ENCODE results near the gene ZNF618.

ZNF618 gene

DNA sequence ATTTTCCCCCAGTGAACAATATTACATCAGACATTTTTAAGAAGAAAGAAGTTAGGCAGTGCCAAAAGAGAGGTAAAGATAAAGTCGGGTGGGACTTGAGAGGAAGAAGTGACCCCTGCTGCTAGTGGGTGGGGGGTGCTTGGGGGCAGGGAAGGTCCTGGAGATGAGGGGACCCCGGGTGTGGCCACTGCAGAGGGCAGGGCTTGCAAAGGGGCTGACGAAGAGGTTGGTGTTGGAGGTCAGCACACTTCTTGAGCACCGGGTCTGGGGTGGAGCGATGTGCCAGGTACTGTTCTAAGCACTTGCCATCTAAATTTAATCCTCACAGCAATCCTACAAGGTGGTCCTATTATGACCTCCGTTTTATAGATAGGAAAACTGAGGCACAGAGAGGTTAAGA, 140.0 kb downstream of the ZNF618 start:
- Histone ChIP-seq H3K27me3 (ENCODE audit: insufficient read depth, low read length, poor library complexity, severe bottlenecking) (no peaks in the 10 kb centered on the region), H3K9ac (ENCODE audit: low read depth, low read length, poor library complexity, severe bottlenecking) (no peak overlapping the region), H4K20me1 (ENCODE audit: insufficient read depth, low read length, poor library complexity, severe bottlenecking) (no peaks in the 10 kb centered on the region), H3K79me2 (ENCODE audit: insufficient read depth, low read length) (no peaks in the 10 kb centered on the region), H3K4me3 (ENCODE audit: low read length, poor library complexity, severe bottlenecking) (no peak overlapping the region), H3F3A (ENCODE audit: low read depth) (no peaks in the 10 kb centered on the region), H3K36me3 (ENCODE audit: insufficient read depth, low read length) (peaks cover 55% of the 10 kb centered on the region; the same call in 1 of the 2 replicates), H3K4me1 (ENCODE audit: insufficient read depth, low read length, poor library complexity, severe bottlenecking) (no peaks in the 10 kb centered on the region), H3K9me3 (ENCODE audit: insufficient read depth, low read depth, low read length) (no peaks in the 10 kb centered on the region), H3K9me2 (replicated peaks; ENCODE audit: low read depth, low read length) (no peaks in the 10 kb centered on the region), H2AFZ (ENCODE audit: low read length) (no peak overlapping the region), H3K4me2 (ENCODE audit: low read depth, low read length, poor library complexity, severe bottlenecking) (no peak overlapping the region)
- TF ChIP-seq, protein P1, sequence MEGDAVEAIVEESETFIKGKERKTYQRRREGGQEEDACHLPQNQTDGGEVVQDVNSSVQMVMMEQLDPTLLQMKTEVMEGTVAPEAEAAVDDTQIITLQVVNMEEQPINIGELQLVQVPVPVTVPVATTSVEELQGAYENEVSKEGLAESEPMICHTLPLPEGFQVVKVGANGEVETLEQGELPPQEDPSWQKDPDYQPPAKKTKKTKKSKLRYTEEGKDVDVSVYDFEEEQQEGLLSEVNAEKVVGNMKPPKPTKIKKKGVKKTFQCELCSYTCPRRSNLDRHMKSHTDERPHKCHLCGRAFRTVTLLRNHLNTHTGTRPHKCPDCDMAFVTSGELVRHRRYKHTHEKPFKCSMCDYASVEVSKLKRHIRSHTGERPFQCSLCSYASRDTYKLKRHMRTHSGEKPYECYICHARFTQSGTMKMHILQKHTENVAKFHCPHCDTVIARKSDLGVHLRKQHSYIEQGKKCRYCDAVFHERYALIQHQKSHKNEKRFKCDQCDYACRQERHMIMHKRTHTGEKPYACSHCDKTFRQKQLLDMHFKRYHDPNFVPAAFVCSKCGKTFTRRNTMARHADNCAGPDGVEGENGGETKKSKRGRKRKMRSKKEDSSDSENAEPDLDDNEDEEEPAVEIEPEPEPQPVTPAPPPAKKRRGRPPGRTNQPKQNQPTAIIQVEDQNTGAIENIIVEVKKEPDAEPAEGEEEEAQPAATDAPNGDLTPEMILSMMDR (conservative IDR thresholded peaks at IDR 0.05; ENCODE audit: low read length) = no peak
- no peak for TF ChIP-seq EZH2phosphoT487 (IDR thresholded peaks at IDR 0.05; ENCODE audit: borderline replicate concordance)

DNA sequence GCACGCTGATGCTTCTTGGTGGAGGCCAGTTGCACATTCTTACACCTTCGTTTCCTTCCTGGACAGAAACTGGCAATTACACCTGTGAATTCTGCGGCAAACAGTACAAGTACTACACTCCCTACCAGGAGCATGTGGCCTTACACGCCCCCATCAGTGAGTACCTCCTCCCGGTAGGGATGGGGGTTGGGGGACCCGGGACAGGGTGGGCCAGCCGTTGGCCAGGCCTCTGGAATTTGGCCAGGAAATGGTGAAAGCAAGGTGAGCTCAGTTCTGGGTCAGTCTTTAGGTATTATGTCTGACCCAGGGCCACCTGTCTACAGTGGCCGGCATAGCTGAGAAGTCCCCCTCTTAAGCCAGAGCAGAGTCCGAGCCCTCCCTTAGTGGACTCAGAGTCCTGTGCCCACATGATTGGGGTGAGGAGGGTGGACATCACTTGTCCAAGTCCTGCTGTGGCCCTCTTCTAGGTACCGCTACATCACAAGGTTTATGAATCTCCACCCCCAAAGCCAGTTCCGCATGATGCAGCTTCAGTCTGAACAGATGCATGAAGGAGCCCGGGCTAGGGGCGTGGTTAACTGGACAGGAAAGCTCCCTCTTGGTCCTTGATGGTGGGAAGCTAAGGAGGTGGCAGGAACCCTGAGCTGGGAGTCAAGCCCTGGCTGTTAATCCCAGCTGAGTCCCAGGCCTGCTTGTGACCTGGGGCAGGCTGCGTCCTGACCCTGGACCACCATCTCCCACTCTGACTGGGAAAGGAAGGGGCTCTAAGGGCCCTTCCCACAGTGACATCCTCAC, 140.7 kb downstream of the ZNF618 start:
- no peaks in the 10 kb centered on the region for H3K27me3 ChIP-seq (ENCODE audit: insufficient read depth, low read length, poor library complexity, severe bottlenecking)
- H3K9me2 ChIP-seq (replicated peaks; ENCODE audit: low read depth, low read length) = no peaks in the 10 kb centered on the region
- no peaks in the 10 kb centered on the region for H4K20me1 ChIP-seq (ENCODE audit: insufficient read depth, low read length, poor library complexity, severe bottlenecking)
- peaks cover 52% of the 10 kb centered on the region; the same call in 1 of the 2 replicates for H3K36me3 ChIP-seq (ENCODE audit: insufficient read depth, low read length)
- H3K9me3 ChIP-seq (ENCODE audit: insufficient read depth, low read depth, low read length) = no peaks in the 10 kb centered on the region
- H3K4me1 ChIP-seq (ENCODE audit: insufficient read depth, low read length, poor library complexity, severe bottlenecking) = no peaks in the 10 kb centered on the region
- no peaks in the 10 kb centered on the region for H3F3A ChIP-seq (ENCODE audit: low read depth)
- H3K4me3 ChIP-seq (ENCODE audit: low read length, poor library complexity, severe bottlenecking) = no peak overlapping the region
- H3K4me2 ChIP-seq (ENCODE audit: low read depth, low read length, poor library complexity, severe bottlenecking) = no peak overlapping the region
- no peaks in the 10 kb centered on the region for H3K79me2 ChIP-seq (ENCODE audit: insufficient read depth, low read length)
- no peak for TF ChIP-seq EZH2phosphoT487 (IDR thresholded peaks at IDR 0.05; ENCODE audit: borderline replicate concordance)
- TF ChIP-seq, protein P1 (conservative IDR thresholded peaks at IDR 0.05; ENCODE audit: low read length) = no peak
- no peak overlapping the region for H2AFZ ChIP-seq (ENCODE audit: low read length)
- H3K9ac ChIP-seq (ENCODE audit: low read depth, low read length, poor library complexity, severe bottlenecking) = no peak overlapping the region

DNA sequence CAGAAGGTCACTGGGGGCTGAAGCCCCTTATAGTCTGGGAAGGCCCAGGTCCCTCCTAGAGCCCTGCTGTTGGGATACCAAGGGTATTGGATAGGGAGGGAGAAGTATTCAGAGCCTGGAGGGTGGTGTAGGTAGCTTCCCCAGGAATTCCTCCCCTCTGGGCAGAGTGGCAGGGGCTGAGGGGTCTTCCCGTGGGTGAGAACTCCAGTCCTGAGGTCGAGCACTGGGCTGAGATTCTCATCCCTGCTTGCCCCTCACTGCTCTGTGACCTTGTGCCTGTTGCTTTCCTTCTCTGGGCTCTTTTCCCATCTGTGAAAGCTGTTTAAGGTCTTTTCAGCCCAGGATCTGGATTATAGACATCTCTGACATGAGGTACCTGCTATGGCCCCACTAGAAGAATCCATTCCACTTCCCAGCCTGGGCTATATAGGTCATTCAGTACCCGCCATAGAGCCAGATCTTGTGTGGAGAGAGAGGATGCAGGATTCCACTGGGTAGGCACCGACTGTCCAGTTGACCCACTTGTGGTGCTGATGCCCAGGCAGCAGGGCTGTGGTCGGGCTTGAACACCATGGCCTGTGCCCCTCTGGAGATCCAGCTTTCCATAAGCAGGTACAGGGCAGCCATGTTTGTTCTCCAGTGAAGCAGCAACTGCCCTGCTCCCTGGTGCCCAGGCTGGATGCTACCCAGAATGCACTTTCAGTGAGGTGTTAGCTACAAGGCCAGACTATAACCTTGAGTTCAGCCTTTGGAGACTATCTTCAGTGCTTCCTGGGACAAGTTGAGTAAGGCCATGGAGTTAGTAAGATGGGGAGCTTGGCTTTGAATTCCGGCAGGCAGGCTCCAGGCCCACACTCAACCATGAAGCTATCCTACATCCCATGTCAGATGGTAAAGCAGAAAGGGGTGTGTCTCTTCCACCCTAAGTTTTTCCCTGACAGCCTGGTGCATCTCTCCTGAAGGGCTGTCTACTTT, 141.9 kb downstream of the ZNF618 start:
- Histone ChIP-seq H3K9me2 (replicated peaks; ENCODE audit: low read depth, low read length) (no peaks in the 10 kb centered on the region), H3K4me1 (ENCODE audit: insufficient read depth, low read length, poor library complexity, severe bottlenecking) (no peaks in the 10 kb centered on the region), H3K79me2 (ENCODE audit: insufficient read depth, low read length) (no peaks in the 10 kb centered on the region), H3K36me3 (ENCODE audit: insufficient read depth, low read length) (peaks cover 52% of the 10 kb centered on the region), H3K4me2 (ENCODE audit: low read depth, low read length, poor library complexity, severe bottlenecking) (no peak overlapping the region), H3K9me3 (ENCODE audit: insufficient read depth, low read depth, low read length) (peaks cover 5% of the 10 kb centered on the region; the same call in 1 of the 2 replicates), H3K27me3 (ENCODE audit: insufficient read depth, low read length, poor library complexity, severe bottlenecking) (no peaks in the 10 kb centered on the region), H3K9ac (ENCODE audit: low read depth, low read length, poor library complexity, severe bottlenecking) (no peak overlapping the region), H3F3A (ENCODE audit: low read depth) (no peaks in the 10 kb centered on the region), H3K4me3 (ENCODE audit: low read length, poor library complexity, severe bottlenecking) (no peak overlapping the region), H2AFZ (ENCODE audit: low read length) (no peak overlapping the region), H4K20me1 (ENCODE audit: insufficient read depth, low read length, poor library complexity, severe bottlenecking) (no peaks in the 10 kb centered on the region)
- TF ChIP-seq EZH2phosphoT487 (IDR thresholded peaks at IDR 0.05; ENCODE audit: borderline replicate concordance) = no peak
